ENCODE results near the gene OR4A15.

The OR4A15 gene

GRCh38 chr11:55367674-55368073, at the start of gene OR4A15:
Gene OR4A15, plus strand, starts transcription at chr11:55367974. Its CDS starts 0 bp downstream, at chr11:55367974.
- H3K27ac Mint-ChIP-seq, result no peak within 1 kb of the TSS
- no peaks in the 10 kb centered on the region for H3K36me3 Mint-ChIP-seq (ENCODE audit: low read depth)
- H3K4me1 Mint-ChIP-seq (ENCODE audit: low read depth), result no peaks in the 10 kb centered on the region
- H3K27me3 Mint-ChIP-seq (ENCODE audit: low read depth), result no peaks in the 10 kb centered on the region
- no peak within 1 kb of the TSS for H3K4me3 Mint-ChIP-seq
- peaks cover 45% of the 10 kb centered on the region for H3K9me3 Mint-ChIP-seq

- Mint-ChIP-seq H3K27ac (no peak overlapping the region), H3K9me3 (peaks cover 38% of the 10 kb centered on the region), H3K4me1 (ENCODE audit: low read depth) (no peaks in the 10 kb centered on the region), H3K27me3 (ENCODE audit: low read depth) (no peaks in the 10 kb centered on the region), H3K4me3 (no peak overlapping the region), H3K36me3 (ENCODE audit: low read depth) (no peaks in the 10 kb centered on the region)
Measured at GRCh38 chr11:55324500-55324899, 43.3 kb upstream of the OR4A15 start.

- Mint-ChIP-seq H3K27me3 (ENCODE audit: low read depth) (no peaks in the 10 kb centered on the region), H3K27ac (no peak within 1 kb of the TSS), H3K9me3 (peaks cover 29% of the 10 kb centered on the region), H3K36me3 (ENCODE audit: low read depth) (no peaks in the 10 kb centered on the region), H3K4me1 (ENCODE audit: low read depth) (no peaks in the 10 kb centered on the region), H3K4me3 (no peak within 1 kb of the TSS)
Measured at GRCh38 chr11:55342901-55343300, 24.9 kb upstream of the OR4A15 start, which contains the start of gene OR4A16. Gene OR4A16, plus strand, starts transcription at chr11:55343201. Its CDS starts 0 bp downstream, at chr11:55343201.

GRCh38 chr11:55345306-55345705, 22.5 kb upstream of the OR4A15 start:
- no peaks in the 10 kb centered on the region for H3K36me3 Mint-ChIP-seq (ENCODE audit: low read depth)
- no peak overlapping the region for H3K4me3 Mint-ChIP-seq
- peaks cover 34% of the 10 kb centered on the region for H3K9me3 Mint-ChIP-seq
- no peaks in the 10 kb centered on the region for H3K27me3 Mint-ChIP-seq (ENCODE audit: low read depth)
- H3K4me1 Mint-ChIP-seq (ENCODE audit: low read depth), result no peaks in the 10 kb centered on the region
- no peak overlapping the region for H3K27ac Mint-ChIP-seq

- H3K27me3 Mint-ChIP-seq (ENCODE audit: low read depth), result no peaks in the 10 kb centered on the region
- H3K4me3 Mint-ChIP-seq, result no peak overlapping the region
- no peak overlapping the region for H3K27ac Mint-ChIP-seq
- no peaks in the 10 kb centered on the region for H3K36me3 Mint-ChIP-seq (ENCODE audit: low read depth)
- no peaks in the 10 kb centered on the region for H3K4me1 Mint-ChIP-seq (ENCODE audit: low read depth)
- peaks cover 34% of the 10 kb centered on the region for H3K9me3 Mint-ChIP-seq
Measured at GRCh38 chr11:55349032-55349431, 18.7 kb upstream of the OR4A15 start.

GRCh38 chr11:55357560-55358184, 10.1 kb upstream of the OR4A15 start:
- H3K9me3 Mint-ChIP-seq, result peaks cover 56% of the 10 kb centered on the region
- no peak overlapping the region for H3K27ac Mint-ChIP-seq
- no peaks in the 10 kb centered on the region for H3K36me3 Mint-ChIP-seq (ENCODE audit: low read depth)
- H3K4me1 Mint-ChIP-seq (ENCODE audit: low read depth), result no peaks in the 10 kb centered on the region
- no peak overlapping the region for H3K4me3 Mint-ChIP-seq
- no peaks in the 10 kb centered on the region for H3K27me3 Mint-ChIP-seq (ENCODE audit: low read depth)

- peaks cover 43% of the 10 kb centered on the region for H3K9me3 Mint-ChIP-seq
- no peak overlapping the region for H3K4me3 Mint-ChIP-seq
- H3K4me1 Mint-ChIP-seq (ENCODE audit: low read depth), result no peaks in the 10 kb centered on the region
- H3K27ac Mint-ChIP-seq, result no peak overlapping the region
- no peaks in the 10 kb centered on the region for H3K27me3 Mint-ChIP-seq (ENCODE audit: low read depth)
- no peaks in the 10 kb centered on the region for H3K36me3 Mint-ChIP-seq (ENCODE audit: low read depth)
Measured at GRCh38 chr11:55401011-55401410, 33.2 kb downstream of the OR4A15 start.

All from T-helper 1 cell treated with Interleukin-12 subunit alpha and Interleukin-12 subunit beta and Interleukin-4 antibody, amounts not matched to agents 30 μg/mL and 1 μg/mL, for 36 hours (primary cell).